Activated naive CD8-positive, alpha-beta T cell treated with anti-CD3 and anti-CD28 coated beads for 36 hours (primary cell): ENCODE results near the gene MAEA. TPM values are rescaled to one million over a fixed set of nuclear protein-coding genes. Genes with fewer than 3 reads are reported as not detected.

Source experiments
- DNase-seq: peaks from one replicate; pipeline ENCODE4 v3.0.0; 2021
- H3K27ac Mint-ChIP-seq: one replicate; pipeline ENCODE4 v1.8.0; 2022; ENCODE audit warnings: mild to moderate bottlenecking, moderate library complexity, mixed read lengths
- H3K27me3 Mint-ChIP-seq: one replicate; pipeline ENCODE4 v1.8.0; 2022; ENCODE audit warnings: mild to moderate bottlenecking, mixed read lengths
- H3K36me3 Mint-ChIP-seq: one replicate; pipeline ENCODE4 v1.8.0; 2021; ENCODE audit warnings: mild to moderate bottlenecking, mixed read lengths
- H3K4me1 Mint-ChIP-seq: one replicate; pipeline ENCODE4 v1.8.0; 2021; ENCODE audit warnings: mixed read lengths
- H3K4me3 Mint-ChIP-seq: one replicate; pipeline ENCODE4 v1.8.0; 2022; ENCODE audit warnings: mild to moderate bottlenecking, moderate library complexity, mixed read lengths
- H3K9me3 Mint-ChIP-seq: one replicate; pipeline ENCODE4 v1.8.0; 2022; ENCODE audit warnings: mixed read lengths
- total RNA-seq, 2 experiments: library from RNA; stranded (reverse); gene quantifications; one replicate each; pipeline ENCODE4 v1.2.3, GENCODE V29; 2021

The MAEA gene
- total RNA-seq, 2 experiments from 2014 or later, result 51.3 to 53.2 TPM

GRCh38 chr4:1379801-1380331 lies 90.2 kb downstream of the MAEA start:
- Mint-ChIP-seq H3K27me3 (no peaks in the 10 kb centered on the region), H3K36me3 (no peaks in the 10 kb centered on the region), H3K9me3 (no peaks in the 10 kb centered on the region), H3K4me3 (no peak overlapping the region), H3K27ac (no peak overlapping the region), H3K4me1 (no peaks in the 10 kb centered on the region)
- DNase-seq, result no peak

- no peak overlapping the region for H3K4me3 Mint-ChIP-seq
- H3K27ac Mint-ChIP-seq, result no peak overlapping the region
- H3K9me3 Mint-ChIP-seq, result no peaks in the 10 kb centered on the region
- no peaks in the 10 kb centered on the region for H3K27me3 Mint-ChIP-seq
- no peak for DNase-seq
- no peaks in the 10 kb centered on the region for H3K4me1 Mint-ChIP-seq
- H3K36me3 Mint-ChIP-seq, result no peaks in the 10 kb centered on the region
These were observed 90.9 kb downstream of the MAEA start for GRCh38 chr4:1380368-1381151.

GRCh38 chr4:1381181-1381621 lies 91.5 kb downstream of the MAEA start:
- Mint-ChIP-seq H3K27ac (no peak overlapping the region), H3K4me1 (no peaks in the 10 kb centered on the region), H3K9me3 (no peaks in the 10 kb centered on the region), H3K4me3 (no peak overlapping the region), H3K36me3 (peaks cover under 1% of the 10 kb centered on the region), H3K27me3 (no peaks in the 10 kb centered on the region)
- no peak for DNase-seq

- Mint-ChIP-seq H3K27ac (no peak overlapping the region), H3K36me3 (peaks cover 7% of the 10 kb centered on the region), H3K9me3 (no peaks in the 10 kb centered on the region), H3K27me3 (no peaks in the 10 kb centered on the region), H3K4me1 (no peaks in the 10 kb centered on the region), H3K4me3 (no peak overlapping the region)
- no peak for DNase-seq
These were observed 92.4 kb downstream of the MAEA start for GRCh38 chr4:1381944-1382541.

GRCh38 chr4:1382776-1383727 lies 93.4 kb downstream of the MAEA start:
- no peaks in the 10 kb centered on the region for H3K9me3 Mint-ChIP-seq
- H3K36me3 Mint-ChIP-seq, result peaks cover 15% of the 10 kb centered on the region
- H3K4me3 Mint-ChIP-seq, result no peak overlapping the region
- H3K27ac Mint-ChIP-seq, result no peak overlapping the region
- no peak for DNase-seq
- no peaks in the 10 kb centered on the region for H3K27me3 Mint-ChIP-seq
- H3K4me1 Mint-ChIP-seq, result no peaks in the 10 kb centered on the region

GRCh38 chr4:1383728-1384591 lies 94.3 kb downstream of the MAEA start:
- no peak overlapping the region for H3K4me3 Mint-ChIP-seq
- H3K36me3 Mint-ChIP-seq, result peaks cover 24% of the 10 kb centered on the region
- H3K27me3 Mint-ChIP-seq, result no peaks in the 10 kb centered on the region
- DNase-seq, result no peak
- H3K27ac Mint-ChIP-seq, result no peak overlapping the region
- H3K9me3 Mint-ChIP-seq, result peaks cover 6% of the 10 kb centered on the region
- no peaks in the 10 kb centered on the region for H3K4me1 Mint-ChIP-seq

- Mint-ChIP-seq H3K9me3 (peaks cover 9% of the 10 kb centered on the region), H3K36me3 (peaks cover 29% of the 10 kb centered on the region), H3K4me1 (no peaks in the 10 kb centered on the region), H3K4me3 (no peak overlapping the region), H3K27me3 (no peaks in the 10 kb centered on the region), H3K27ac (no peak overlapping the region)
- DNase-seq, result no peak
These were observed 95.1 kb downstream of the MAEA start for GRCh38 chr4:1384675-1385372.

GRCh38 chr4:1385373-1386340 lies 96.0 kb downstream of the MAEA start:
- H3K9me3 Mint-ChIP-seq, result peaks cover 9% of the 10 kb centered on the region
- DNase-seq, result no peak
- H3K27ac Mint-ChIP-seq, result no peak overlapping the region
- H3K27me3 Mint-ChIP-seq, result no peaks in the 10 kb centered on the region
- H3K36me3 Mint-ChIP-seq, result peaks cover 33% of the 10 kb centered on the region
- H3K4me1 Mint-ChIP-seq, result no peaks in the 10 kb centered on the region
- no peak overlapping the region for H3K4me3 Mint-ChIP-seq

Other genes with a start within 250 kb of the MAEA start
- gene RNF212, start 176.3 kb upstream of the MAEA start, total RNA-seq, result 1 to 10 TPM; 3.3 to 3.8 TPM
- 1 to 10 TPM; 6.5 to 6.8 TPM for gene SPON2, start 117.3 kb upstream of the MAEA start, total RNA-seq
- gene CTBP1, start 40.8 kb upstream of the MAEA start, total RNA-seq, result 100 to 1,000 TPM; 135 to 141 TPM
- 10 to 100 TPM; 13.2 to 14.1 TPM for gene UVSSA, start 57.3 kb downstream of the MAEA start, total RNA-seq
- gene NKX1-1, start 116.6 kb downstream of the MAEA start, total RNA-seq, result not detected